Esophagus squamous epithelium (tissue), 4 donors: ENCODE data around the gene CHMP2A.

Experiments used
- CTCF ChIP-seq, 6 experiments: fragments of 450-650 bp in 4 of 6; fragments of 200-600 bp in 2 of 6; sonication (generic) in 2 of 6; IDR thresholded peaks; one replicate each; pipeline ENCODE4 v1.5.1; 2016 to 2019; ENCODE audit warnings: antibody characterized with exemption in 6 of 6, mild to moderate bottlenecking in 4 of 6, moderate library complexity in 4 of 6
- POLR2A ChIP-seq, 4 donors: fragments of 450-650 bp; IDR thresholded peaks; one replicate each; pipeline ENCODE4 v1.6.1; 2017; ENCODE audit warnings: antibody characterized with exemption in 4 of 4, mild to moderate bottlenecking in 4 of 4, moderate library complexity in 3 of 4

- TF ChIP-seq CTCF (IDR thresholded peaks at IDR 0.05) (no peak), POLR2A (IDR thresholded peaks at IDR 0.05) (no peak)
Measured at GRCh38 chr19:58546019-58546530, 8.8 kb downstream of the CHMP2A start.
